IPS-20b (cell line): Measurements from ENCODE around the gene ATP13A4.

Experiments
- H3K27ac ChIP-seq: one replicate; pipeline ENCODE4 v1.5.1; 2013; ENCODE audit warnings: low read length
- H3K27me3 ChIP-seq: 2 replicates; pipeline ENCODE4 v1.6.1; 2013; ENCODE audit warnings: mild to moderate bottlenecking, low read length, inconsistent platforms; ENCODE audit not compliant: insufficient read depth
- H3K36me3 ChIP-seq: 2 replicates; pipeline ENCODE4 v1.6.1; 2013; ENCODE audit warnings: low read depth, mild to moderate bottlenecking, inconsistent platforms, low read length, moderate library complexity; ENCODE audit not compliant: insufficient read depth
- H3K4me1 ChIP-seq: 2 replicates; pipeline ENCODE4 v1.6.1; 2013; ENCODE audit warnings: mild to moderate bottlenecking, control low read depth, inconsistent platforms, low read length, moderate library complexity; ENCODE audit not compliant: insufficient read depth
- H3K4me3 ChIP-seq: 2 replicates; pipeline ENCODE4 v1.5.1; 2013; ENCODE audit warnings: mild to moderate bottlenecking, low read length, inconsistent platforms
- H3K9ac ChIP-seq: 2 replicates; pipeline ENCODE4 v1.6.1; 2013; ENCODE audit warnings: low read depth, mild to moderate bottlenecking, inconsistent platforms, low read length, moderate library complexity
- H3K9me3 ChIP-seq: 2 replicates; pipeline ENCODE4 v1.6.1; 2013; ENCODE audit warnings: mild to moderate bottlenecking, low read depth, low read length, inconsistent platforms; ENCODE audit not compliant: insufficient read depth

Gene ATP13A4

DNA sequence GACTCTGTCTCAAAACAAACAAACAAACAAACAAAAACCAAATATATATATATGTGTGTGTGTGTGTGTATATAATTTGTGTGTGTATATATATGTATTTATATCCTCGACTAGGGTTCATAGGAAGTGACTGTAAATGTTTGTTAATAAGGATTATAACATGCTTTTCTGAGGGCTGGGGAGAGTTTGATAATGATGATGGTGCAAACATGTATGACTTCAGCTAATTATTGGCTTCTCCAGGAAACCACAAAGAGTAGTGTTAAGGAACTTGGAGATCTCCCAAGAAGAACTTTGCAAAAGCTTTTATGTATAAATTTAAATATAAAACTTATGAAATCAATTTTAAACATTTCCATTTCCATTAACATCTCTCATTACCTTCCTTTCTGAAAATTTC, 34.4 kb upstream of the ATP13A4 start:
- no peak overlapping the region for H3K4me3 ChIP-seq
- H3K27me3 ChIP-seq, result peaks cover 11% of the 10 kb centered on the region; the same call in 1 of the 2 replicates
- no peaks in the 10 kb centered on the region for H3K4me1 ChIP-seq
- H3K27ac ChIP-seq, result no peak overlapping the region
- H3K36me3 ChIP-seq, result no peaks in the 10 kb centered on the region
- H3K9me3 ChIP-seq, result no peaks in the 10 kb centered on the region
- no peak overlapping the region for H3K9ac ChIP-seq

DNA sequence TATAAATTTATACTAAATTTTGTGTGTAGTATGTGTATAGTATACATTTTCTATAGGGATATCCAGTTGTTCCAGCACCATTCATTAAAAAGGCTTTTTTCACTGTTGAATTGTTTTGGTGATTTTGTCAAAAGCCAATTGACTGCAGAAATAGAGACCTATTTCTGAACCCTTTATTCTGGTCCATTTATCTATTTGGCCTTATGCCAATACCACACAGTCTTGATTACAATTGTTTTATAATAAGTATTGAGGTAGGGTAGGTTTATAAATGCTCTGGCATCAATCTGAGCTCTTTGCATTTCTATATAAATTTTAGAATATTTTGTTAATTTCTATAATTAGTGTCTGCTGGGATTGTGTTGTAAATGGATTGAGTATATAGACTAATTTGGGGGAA, 31.8 kb upstream of the ATP13A4 start:
- no peak overlapping the region for H3K4me3 ChIP-seq
- no peaks in the 10 kb centered on the region for H3K9me3 ChIP-seq
- H3K9ac ChIP-seq, result no peak overlapping the region
- no peaks in the 10 kb centered on the region for H3K27me3 ChIP-seq
- no peaks in the 10 kb centered on the region for H3K4me1 ChIP-seq
- H3K36me3 ChIP-seq, result no peaks in the 10 kb centered on the region
- no peak overlapping the region for H3K27ac ChIP-seq

DNA sequence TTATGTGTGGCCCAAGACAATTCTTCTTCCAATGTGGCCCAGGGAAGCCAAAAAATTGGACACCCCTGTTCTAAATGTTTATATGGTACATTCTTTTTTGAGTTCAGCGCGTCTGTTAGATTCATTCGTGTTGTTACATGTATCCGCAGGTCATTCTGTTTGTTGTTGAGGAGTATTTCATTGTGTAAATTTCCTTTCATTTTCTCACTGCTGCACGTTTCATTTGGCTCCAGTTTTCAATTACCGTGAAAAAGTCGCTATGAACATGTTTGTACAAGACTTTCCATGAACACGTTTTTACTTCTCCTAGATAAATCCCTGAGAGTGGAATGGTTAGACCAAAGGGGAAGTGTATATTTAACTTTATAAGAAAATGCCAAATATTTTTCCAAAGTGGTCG, 30.8 kb upstream of the ATP13A4 start:
- H3K36me3 ChIP-seq, result no peaks in the 10 kb centered on the region
- H3K4me3 ChIP-seq, result no peak overlapping the region
- H3K27me3 ChIP-seq, result no peaks in the 10 kb centered on the region
- no peaks in the 10 kb centered on the region for H3K9me3 ChIP-seq
- no peak overlapping the region for H3K9ac ChIP-seq
- no peaks in the 10 kb centered on the region for H3K4me1 ChIP-seq
- no peak overlapping the region for H3K27ac ChIP-seq

DNA sequence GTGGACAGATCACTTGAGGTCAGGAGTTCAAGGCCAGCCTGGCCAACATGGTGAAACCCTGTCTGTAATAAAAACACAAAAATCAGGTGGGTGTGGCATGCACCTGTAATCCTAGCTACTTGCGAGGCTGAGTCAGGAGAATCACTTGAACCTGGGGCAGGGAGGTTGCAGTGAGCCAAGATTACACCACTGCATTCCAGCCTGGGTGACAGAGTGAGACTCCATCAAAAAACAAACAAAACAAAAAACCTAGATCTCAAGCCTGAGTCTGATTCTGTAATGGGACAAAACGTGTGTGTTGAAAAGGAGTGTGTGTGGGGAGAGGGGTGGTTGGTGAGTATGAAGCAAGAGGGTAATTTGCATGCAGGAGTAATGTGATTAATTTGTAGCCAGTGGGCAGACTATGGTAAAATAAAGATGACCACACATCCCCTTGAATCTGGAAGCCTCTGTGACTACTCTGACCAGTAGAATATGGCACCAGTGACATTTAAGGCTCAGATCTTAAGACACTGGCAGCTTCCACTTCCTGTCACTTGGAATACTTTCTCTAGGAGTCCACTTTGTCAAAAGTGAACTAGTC, 19.9 kb upstream of the ATP13A4 start:
- no peaks in the 10 kb centered on the region for H3K36me3 ChIP-seq
- no peaks in the 10 kb centered on the region for H3K27me3 ChIP-seq
- H3K9me3 ChIP-seq, result no peaks in the 10 kb centered on the region
- H3K4me1 ChIP-seq, result peaks cover 16% of the 10 kb centered on the region; the same call in 1 of the 2 replicates
- no peak overlapping the region for H3K4me3 ChIP-seq
- H3K9ac ChIP-seq, result no peak overlapping the region
- no peak overlapping the region for H3K27ac ChIP-seq

DNA sequence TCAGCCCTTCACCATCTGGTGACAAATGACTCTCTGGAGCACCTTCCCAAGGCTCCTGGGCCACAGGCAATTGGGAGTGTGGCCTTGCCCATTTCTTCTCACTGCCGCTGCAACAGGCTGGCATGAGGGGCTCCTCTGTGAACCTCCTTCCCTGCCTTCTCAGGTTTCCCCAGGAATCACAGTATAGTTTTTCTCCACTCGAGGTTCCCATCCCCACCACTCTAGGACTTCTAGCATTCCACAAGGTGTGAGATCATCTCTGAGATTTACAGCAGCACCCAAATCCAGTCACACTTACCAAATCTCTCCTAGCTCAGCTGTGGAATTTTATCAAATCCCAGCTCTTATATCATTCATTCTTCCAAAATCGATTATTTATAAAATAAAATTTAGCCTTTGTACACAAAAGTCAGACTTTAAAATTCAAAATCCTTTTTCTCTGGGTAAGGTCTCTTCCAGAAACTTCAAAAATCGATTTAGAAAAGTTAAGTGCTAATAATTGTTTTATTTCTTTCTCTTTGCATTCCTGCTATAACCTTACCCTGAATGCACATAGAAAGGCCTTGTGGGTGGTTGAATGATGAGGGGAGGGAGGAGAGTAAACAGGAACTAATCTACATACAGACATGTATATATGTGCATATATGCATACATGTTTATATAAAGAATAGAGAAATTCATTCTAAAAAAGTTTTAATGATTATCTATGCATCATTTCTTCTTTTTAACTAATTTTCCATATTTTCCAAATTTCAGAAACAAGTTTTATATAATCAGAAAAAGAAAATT, 18.9 kb upstream of the ATP13A4 start:
- no peaks in the 10 kb centered on the region for H3K9me3 ChIP-seq
- no peaks in the 10 kb centered on the region for H3K36me3 ChIP-seq
- no peak overlapping the region for H3K27ac ChIP-seq
- H3K9ac ChIP-seq, result no peak overlapping the region
- H3K27me3 ChIP-seq, result no peaks in the 10 kb centered on the region
- peaks cover 16% of the 10 kb centered on the region; the same call in 1 of the 2 replicates for H3K4me1 ChIP-seq
- H3K4me3 ChIP-seq, result no peak overlapping the region

DNA sequence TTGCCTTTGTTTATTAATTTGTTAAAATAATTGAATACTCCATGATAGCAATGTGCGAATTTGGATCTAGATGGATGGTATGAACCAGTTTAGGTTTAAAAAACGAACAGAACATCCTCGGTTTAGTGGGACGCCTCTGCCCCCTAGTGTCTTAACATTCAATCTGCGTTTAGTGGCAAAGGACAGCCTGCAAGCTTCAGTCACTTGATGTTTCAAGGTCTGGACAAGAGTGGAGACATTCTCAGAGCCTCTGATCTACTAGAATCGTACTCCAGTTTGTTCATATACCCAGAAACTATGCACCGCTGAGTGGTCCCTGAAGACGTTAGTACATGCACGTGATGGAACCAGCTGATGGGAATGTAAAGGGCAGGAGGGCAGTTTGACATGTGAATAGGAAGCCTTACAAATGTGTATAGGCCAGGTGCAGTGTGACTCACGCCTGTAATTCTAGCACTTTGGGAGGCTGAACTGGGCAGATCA, 17.8 kb upstream of the ATP13A4 start:
- Histone ChIP-seq H3K27me3 (no peaks in the 10 kb centered on the region), H3K36me3 (no peaks in the 10 kb centered on the region), H3K4me1 (peaks cover 16% of the 10 kb centered on the region; the same call in 1 of the 2 replicates), H3K9ac (no peak overlapping the region), H3K4me3 (no peak overlapping the region), H3K9me3 (no peaks in the 10 kb centered on the region), H3K27ac (no peak overlapping the region)

DNA sequence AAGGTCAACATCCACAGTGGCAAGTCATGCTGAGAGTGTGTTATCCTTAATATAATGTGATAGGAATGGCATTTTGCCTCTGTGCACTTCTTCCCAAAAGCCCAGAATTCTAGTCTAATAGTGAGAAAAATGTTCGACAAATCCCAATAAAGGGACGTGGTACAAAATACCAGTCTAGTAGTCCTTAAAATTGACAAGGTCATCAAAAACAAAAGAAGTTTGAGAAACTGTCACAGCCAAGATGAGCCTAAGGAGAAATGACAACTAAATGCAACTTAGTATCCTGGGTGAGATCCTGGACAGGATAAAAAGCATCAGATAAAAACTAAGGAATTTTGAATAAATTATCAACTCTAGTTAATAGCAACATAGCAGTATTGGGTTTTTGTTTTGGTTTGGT, 14.4 kb upstream of the ATP13A4 start:
- Histone ChIP-seq H3K27ac (no peak overlapping the region), H3K4me1 (peaks cover 8% of the 10 kb centered on the region; the same call in 1 of the 2 replicates), H3K4me3 (no peak overlapping the region), H3K27me3 (no peaks in the 10 kb centered on the region), H3K9me3 (no peaks in the 10 kb centered on the region), H3K36me3 (no peaks in the 10 kb centered on the region), H3K9ac (no peak overlapping the region)

DNA sequence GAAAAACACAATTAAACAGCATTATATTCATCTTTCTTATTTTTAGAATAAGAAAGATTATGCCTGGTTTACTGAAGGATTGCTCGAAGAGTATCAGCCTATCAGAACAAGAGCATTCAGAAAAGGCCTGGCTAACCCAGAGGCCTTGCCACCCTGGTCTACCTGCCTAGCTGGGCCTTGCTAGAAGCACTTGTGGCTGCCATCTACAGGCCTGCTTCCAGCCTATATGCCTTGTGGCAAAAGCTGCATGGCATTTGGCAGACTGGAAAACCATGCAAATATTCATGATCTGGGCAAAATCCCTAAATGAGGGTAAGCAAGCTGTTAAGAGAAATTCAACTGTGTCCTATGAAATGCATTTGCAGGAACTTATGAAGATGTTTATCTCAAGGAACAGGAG, 9.3 kb upstream of the ATP13A4 start:
- Histone ChIP-seq H3K9ac (no peak overlapping the region), H3K9me3 (no peaks in the 10 kb centered on the region), H3K4me1 (no peaks in the 10 kb centered on the region), H3K36me3 (no peaks in the 10 kb centered on the region), H3K27ac (no peak overlapping the region), H3K27me3 (no peaks in the 10 kb centered on the region), H3K4me3 (no peak overlapping the region)

DNA sequence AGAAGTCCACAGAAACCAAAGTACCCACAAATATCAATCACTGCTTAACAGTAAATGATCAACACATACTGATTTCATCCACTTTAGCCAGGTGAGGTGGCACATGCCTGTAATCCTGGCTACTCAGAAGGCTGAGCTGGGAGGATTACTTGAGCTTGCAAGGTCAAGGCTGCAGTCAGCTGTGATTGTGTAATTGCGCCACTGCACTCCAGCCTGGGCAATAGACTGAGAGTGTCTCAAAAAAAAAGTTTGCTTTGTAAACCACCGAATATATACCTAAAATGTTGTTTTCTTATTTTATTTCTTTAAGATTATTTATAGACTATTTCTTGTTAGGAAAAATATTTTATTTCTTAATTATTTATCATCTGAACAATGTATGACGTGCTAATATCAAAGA, 8.7 kb upstream of the ATP13A4 start:
- Histone ChIP-seq H3K27ac (no peak overlapping the region), H3K9ac (no peak overlapping the region), H3K4me1 (no peaks in the 10 kb centered on the region), H3K36me3 (no peaks in the 10 kb centered on the region), H3K27me3 (no peaks in the 10 kb centered on the region), H3K4me3 (no peak overlapping the region), H3K9me3 (no peaks in the 10 kb centered on the region)

DNA sequence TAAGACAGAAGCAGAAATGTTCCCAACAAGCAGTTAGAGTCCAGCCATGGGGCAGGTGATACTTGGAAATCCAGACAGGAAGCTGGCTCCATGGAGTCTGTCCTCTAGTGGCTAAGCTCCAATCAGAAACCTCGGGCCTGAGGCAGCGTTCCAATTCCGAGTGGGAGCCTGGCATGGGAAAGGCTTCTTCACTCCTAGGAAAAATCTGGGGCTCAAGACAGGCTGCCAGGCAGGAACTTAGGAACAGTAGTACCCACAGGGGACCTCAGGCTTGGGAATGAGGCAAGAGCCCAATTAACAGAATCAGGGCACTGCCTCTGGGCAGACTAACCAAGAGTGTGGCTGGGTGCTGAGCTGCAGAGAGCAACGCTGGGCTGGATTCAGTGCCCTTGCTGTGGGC, 6.2 kb upstream of the ATP13A4 start:
- Histone ChIP-seq H3K36me3 (no peaks in the 10 kb centered on the region), H3K4me1 (no peaks in the 10 kb centered on the region), H3K27ac (no peak overlapping the region), H3K27me3 (no peaks in the 10 kb centered on the region), H3K4me3 (no peak overlapping the region), H3K9me3 (no peaks in the 10 kb centered on the region), H3K9ac (no peak overlapping the region)

DNA sequence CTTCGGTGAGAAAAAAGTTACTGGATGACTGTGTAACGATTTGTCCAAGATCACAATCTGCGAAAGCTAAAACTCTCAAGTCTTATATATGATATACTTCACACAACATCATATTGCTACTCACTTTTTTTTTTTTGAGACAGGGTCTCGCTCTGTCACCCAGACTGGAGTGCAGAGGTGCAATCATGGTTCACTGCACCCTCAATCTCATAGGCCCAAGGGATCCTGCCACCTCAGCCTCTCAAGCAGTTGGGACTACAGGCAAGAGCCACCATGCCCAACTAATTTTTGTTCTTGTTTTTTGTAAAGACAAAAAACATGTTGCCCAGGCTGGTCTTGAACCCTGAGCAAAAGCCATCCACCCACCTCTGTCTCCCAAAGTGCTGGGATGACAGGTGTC, 5.4 kb upstream of the ATP13A4 start:
- H3K4me3 ChIP-seq, result no peak overlapping the region
- H3K36me3 ChIP-seq, result no peaks in the 10 kb centered on the region
- H3K27me3 ChIP-seq, result no peaks in the 10 kb centered on the region
- H3K27ac ChIP-seq, result no peak overlapping the region
- H3K4me1 ChIP-seq, result no peaks in the 10 kb centered on the region
- no peaks in the 10 kb centered on the region for H3K9me3 ChIP-seq
- H3K9ac ChIP-seq, result no peak overlapping the region

DNA sequence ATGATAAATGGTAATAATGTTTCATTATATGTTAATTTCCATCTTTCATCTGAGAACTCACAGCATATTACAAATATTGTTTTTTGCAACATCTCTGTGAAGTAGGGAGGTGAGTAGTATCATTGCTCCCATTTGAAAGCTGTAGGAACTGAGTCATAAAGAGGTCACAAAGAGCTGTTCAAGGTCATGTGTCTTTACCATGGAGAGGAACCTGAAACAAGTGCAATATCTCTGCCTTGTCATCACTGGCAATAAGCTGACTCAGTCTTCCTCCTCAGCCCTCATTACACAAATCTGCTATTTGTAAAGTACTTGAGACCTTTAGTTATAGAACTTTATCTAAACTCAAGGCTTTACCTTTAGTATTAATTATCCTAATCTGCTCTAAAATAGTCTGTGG, 4.4 kb upstream of the ATP13A4 start:
- H3K27me3 ChIP-seq, result no peaks in the 10 kb centered on the region
- no peaks in the 10 kb centered on the region for H3K9me3 ChIP-seq
- no peaks in the 10 kb centered on the region for H3K36me3 ChIP-seq
- H3K4me3 ChIP-seq, result no peak overlapping the region
- no peak overlapping the region for H3K9ac ChIP-seq
- H3K4me1 ChIP-seq, result no peaks in the 10 kb centered on the region
- no peak overlapping the region for H3K27ac ChIP-seq
